Endothelial cell of umbilical vein (primary cell): ENCODE results near the gene MMP27. TPM values are rescaled to one million over a fixed set of nuclear protein-coding genes. Genes with fewer than 3 reads are reported as not detected.

ENCODE experiments used
- BruUV-seq: library from RNA; stranded (reverse); fragments of 400-500 nt; replicated peaks from 2 replicates; lab custom pipeline; 2021; lab: Mats Ljungman, UMichigan
- CTCF ChIA-PET: fragments of 300-600, 350-600 bp; sonication (Branson Sonifier 250); formaldehyde crosslinking; loops from one replicate; lab custom pipeline; 2021; ENCODE audit warnings: antibody characterized with exemption, inconsistent platforms; lab: Charles Lee
- POLR2A ChIA-PET: fragments of 300-600, 350-600 bp; sonication (Branson Sonifier 250); formaldehyde crosslinking; loops from one replicate; lab custom pipeline; 2021; ENCODE audit warnings: antibody characterized with exemption, inconsistent platforms; lab: Charles Lee
- DNase-seq: peaks from one replicate; pipeline ENCODE4 v3.0.0-alpha.2; 2011; ENCODE audit warnings: low read depth, low spot score
- FAIRE-seq: peaks from 2 replicates; lab custom pipeline; 2011; peaks lifted over from hg19 to GRCh38; lab: Jason Lieb, UNC
- H2AFZ ChIP-seq: 2 replicates; pipeline ENCODE4 v1.6.0; 2012; ENCODE audit warnings: low read depth, low read length, control low read depth, inconsistent platforms
- H3K27ac ChIP-seq: 2 replicates; pipeline ENCODE4 v1.5.1; 2011; ENCODE audit warnings: low read depth, mild to moderate bottlenecking, control low read depth, low read length, moderate library complexity; ENCODE audit not compliant: insufficient read depth
- H3K27me3 ChIP-seq, 2 experiments: 2 replicates each; pipeline versions ENCODE4 v1.6.0 to v1.6.1; 2011; ENCODE audit warnings: low read length in 2 of 2, mixed read lengths in 1 of 2; ENCODE audit not compliant: control insufficient read depth in 2 of 2, insufficient read depth in 2 of 2
- H3K36me3 ChIP-seq, 2 experiments: 2 replicates in 1 of 2; 3 replicates in 1 of 2; pipeline ENCODE4 v1.5.1; 2011; ENCODE audit warnings: low read length in 2 of 2, mild to moderate bottlenecking in 1 of 2, moderate library complexity in 1 of 2; ENCODE audit not compliant: control insufficient read depth in 2 of 2, insufficient read depth in 2 of 2; ENCODE audit errors: extremely low read depth in 1 of 2
- H3K4me1 ChIP-seq: 3 replicates; pipeline ENCODE4 v1.5.1; 2011; ENCODE audit warnings: mild to moderate bottlenecking, low read length; ENCODE audit not compliant: control insufficient read depth, insufficient read depth; ENCODE audit errors: extremely low read depth
- H3K4me2 ChIP-seq: 2 replicates; pipeline ENCODE4 v1.6.1; 2011; ENCODE audit warnings: low read length, control low read depth, mixed read lengths; ENCODE audit not compliant: insufficient read depth
- H3K4me3 ChIP-seq, 3 experiments: fragments of 200-600 bp in 1 of 3; sonication (generic), shearing (Covaris generic) in 1 of 3; replicated peaks in 1 of 3; 2 replicates each; pipeline ENCODE4 v1.5.1; 2011 to 2016; ENCODE audit warnings: control low read depth in 3 of 3, low read length in 3 of 3, mild to moderate bottlenecking in 2 of 3, inconsistent platforms in 1 of 3, low read depth in 1 of 3, moderate library complexity in 1 of 3; ENCODE audit not compliant: insufficient read depth in 1 of 3
- H3K79me2 ChIP-seq: 2 replicates; pipeline ENCODE4 v1.6.0; 2012; ENCODE audit warnings: low read length, inconsistent platforms; ENCODE audit not compliant: control insufficient read depth, insufficient read depth
- H3K9ac ChIP-seq: replicated peaks from 2 replicates; pipeline ENCODE3; 2011; ENCODE audit warnings: low read length, control low read depth; ENCODE audit not compliant: insufficient read depth; ENCODE audit errors: extremely low read depth
- H3K9me1 ChIP-seq: replicated peaks from 3 replicates; pipeline ENCODE4 v1.6.0; 2011; ENCODE audit warnings: mild to moderate bottlenecking, low read length; ENCODE audit not compliant: control insufficient read depth, insufficient read depth; ENCODE audit errors: extremely low read depth
- H3K9me3 ChIP-seq: replicated peaks from 2 replicates; pipeline ENCODE4 v1.5.1; 2012; ENCODE audit warnings: low read length, inconsistent platforms; ENCODE audit not compliant: control insufficient read depth, insufficient read depth
- H4K20me1 ChIP-seq: replicated peaks from 2 replicates; pipeline ENCODE3; 2011; ENCODE audit warnings: mild to moderate bottlenecking, low read length; ENCODE audit not compliant: control insufficient read depth, insufficient read depth; ENCODE audit errors: extremely low read depth
- EZH2 ChIP-seq: IDR thresholded peaks from 2 replicates; pipeline ENCODE4 v1.6.1; 2012; ENCODE audit warnings: borderline replicate concordance, low read depth, mild to moderate bottlenecking, moderate library complexity, low read length, inconsistent platforms; ENCODE audit not compliant: severe bottlenecking
- FOS ChIP-seq: IDR thresholded peaks from 2 replicates; pipeline ENCODE4 v1.6.1; 2011; ENCODE audit warnings: mild to moderate bottlenecking, low read length, moderate library complexity, borderline replicate concordance; ENCODE audit not compliant: insufficient read depth
- GATA2 ChIP-seq: IDR thresholded peaks from 2 replicates; pipeline ENCODE4 v1.7.0; 2011; ENCODE audit warnings: low read depth, mild to moderate bottlenecking, moderate library complexity, mixed read lengths, low read length; ENCODE audit not compliant: insufficient read length, insufficient read depth
- JUN ChIP-seq: IDR thresholded peaks from 2 replicates; pipeline ENCODE4 v1.6.1; 2011; ENCODE audit warnings: borderline replicate concordance, low read depth; ENCODE audit not compliant: insufficient read length, insufficient read depth
- MAX ChIP-seq: IDR thresholded peaks from 2 replicates; pipeline ENCODE4 v1.6.1; 2011; ENCODE audit not compliant: insufficient read depth, insufficient read length
- MYC ChIP-seq: IDR thresholded peaks from one replicate; pipeline ENCODE4 v1.6.1; 2011; ENCODE audit warnings: mild to moderate bottlenecking, low read depth, low read length
- POLR2A ChIP-seq: IDR thresholded peaks from 2 replicates; pipeline ENCODE4 v1.6.1; 2012; ENCODE audit warnings: low read depth, mild to moderate bottlenecking, control low read depth, low read length
- POLR2AphosphoS5 ChIP-seq: IDR thresholded peaks from 2 replicates; pipeline ENCODE4 v1.6.1; 2012; ENCODE audit warnings: low read depth, mild to moderate bottlenecking, control low read depth, low read length, moderate library complexity; ENCODE audit not compliant: insufficient read depth
- dilution Hi-C: fragments of 300-500 bp; cut with MboI; formaldehyde crosslinking; loops from one replicate; pipeline ENCODE4 v1.15.0; 2019; ENCODE audit warnings: low sequenced_read_pairs; ENCODE audit not compliant: extremely low pct_ligation_motif_present
- intact Hi-C: fragments of 100-400 bp; cut with micrococcal nuclease; formaldehyde crosslinking; loops from one replicate; pipeline ENCODE4 v1.10.0; 2022
- polyA plus RNA-seq, 4 experiments: library from polyadenylated mRNA; depleted of rRNA in 3 of 4; stranded (reverse) in 3 of 4; unstranded in 1 of 4; fragments of >200 nt; gene quantifications; 2 replicates each; pipeline versions ENCODE4 v1.2.1 to v1.2.3, GENCODE V29; 2011 to 2012; ENCODE audit warnings: missing spikeins in 1 of 4
- total RNA-seq: library from RNA; stranded (reverse); gene quantifications from 2 replicates; pipeline ENCODE4 v1.2.3, GENCODE V29; 2021
- TF ChIP-seq, protein P1 (sequence below), 2 donors: IDR thresholded peaks; 1 replicate in 1 of 2; 2 replicates in 1 of 2; pipeline ENCODE4 v1.5.1; 2011; ENCODE audit warnings: low read length in 2 of 2, mild to moderate bottlenecking in 2 of 2, moderate library complexity in 2 of 2, control low read depth in 1 of 2, inconsistent platforms in 1 of 2, low read depth in 1 of 2; ENCODE audit not compliant: insufficient read depth in 1 of 2; ENCODE audit errors: extremely low read depth in 1 of 2

The MMP27 gene
- total and polyA plus RNA-seq, 2 donors (not counting 3 experiments of a cell fraction or from before 2014, with no cell fraction given): not detected

GRCh38 chr11:102722821-102723220 is 17.3 kb upstream of the MMP27 start:
- intact Hi-C loops (no loop called here), dilution Hi-C loops (no loop called here)
- no peak for DNase-seq
- no peak for FAIRE-seq
- H3K4me2 ChIP-seq: no peak overlapping the region
- H3K27ac ChIP-seq: no peak overlapping the region
- no TSS peak for BruUV-seq
- TF ChIP-seq GATA2: no peak
- no peak for TF ChIP-seq POLR2A
- TF ChIP-seq POLR2AphosphoS5: no peak
- no peak for TF ChIP-seq EZH2
- TF ChIP-seq, protein P1, sequence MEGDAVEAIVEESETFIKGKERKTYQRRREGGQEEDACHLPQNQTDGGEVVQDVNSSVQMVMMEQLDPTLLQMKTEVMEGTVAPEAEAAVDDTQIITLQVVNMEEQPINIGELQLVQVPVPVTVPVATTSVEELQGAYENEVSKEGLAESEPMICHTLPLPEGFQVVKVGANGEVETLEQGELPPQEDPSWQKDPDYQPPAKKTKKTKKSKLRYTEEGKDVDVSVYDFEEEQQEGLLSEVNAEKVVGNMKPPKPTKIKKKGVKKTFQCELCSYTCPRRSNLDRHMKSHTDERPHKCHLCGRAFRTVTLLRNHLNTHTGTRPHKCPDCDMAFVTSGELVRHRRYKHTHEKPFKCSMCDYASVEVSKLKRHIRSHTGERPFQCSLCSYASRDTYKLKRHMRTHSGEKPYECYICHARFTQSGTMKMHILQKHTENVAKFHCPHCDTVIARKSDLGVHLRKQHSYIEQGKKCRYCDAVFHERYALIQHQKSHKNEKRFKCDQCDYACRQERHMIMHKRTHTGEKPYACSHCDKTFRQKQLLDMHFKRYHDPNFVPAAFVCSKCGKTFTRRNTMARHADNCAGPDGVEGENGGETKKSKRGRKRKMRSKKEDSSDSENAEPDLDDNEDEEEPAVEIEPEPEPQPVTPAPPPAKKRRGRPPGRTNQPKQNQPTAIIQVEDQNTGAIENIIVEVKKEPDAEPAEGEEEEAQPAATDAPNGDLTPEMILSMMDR (IDR thresholded peaks at IDR 0.05; ENCODE audit: extremely low read depth in 1 of 2, insufficient read depth in 1 of 2, low read depth in 1 of 2, low read length in 2 of 2): no peak
- no peak for TF ChIP-seq MAX
- no peak for TF ChIP-seq FOS
- TF ChIP-seq JUN: no peak
- no peak for TF ChIP-seq MYC
- H3K4me3 ChIP-seq: no peak overlapping the region
- H3K36me3 ChIP-seq: no peaks in the 10 kb centered on the region
- peaks cover 6% of the 10 kb centered on the region for H3K4me1 ChIP-seq
- H3K27me3 ChIP-seq: peaks cover 2 to 3% of the 10 kb centered on the region in 2 experiments
- ChIA-PET POLR2A (no interaction called here), CTCF (no interaction called here)
- H2AFZ ChIP-seq: no peak overlapping the region
- H4K20me1 ChIP-seq: no peaks in the 10 kb centered on the region
- H3K9me1 ChIP-seq: no peaks in the 10 kb centered on the region
- no peak overlapping the region for H3K9ac ChIP-seq
- no peaks in the 10 kb centered on the region for H3K79me2 ChIP-seq
- H3K9me3 ChIP-seq: no peaks in the 10 kb centered on the region
